ENCODE data around the gene MLF2. TPM values are rescaled to one million over a fixed set of nuclear protein-coding genes. Genes with fewer than 3 reads are reported as not detected.

The MLF2 gene
- total RNA-seq, 4 donors from 2014 or later: 79.4 to 170 (median 108) TPM

- no peak for TF ChIP-seq CTCF (IDR thresholded peaks at IDR 0.05; ENCODE audit: low read depth)
Measured at GRCh38 chr12:6716874-6717437, 36.0 kb downstream of the MLF2 start.

GRCh38 chr12:6708960-6709394, 44.0 kb downstream of the MLF2 start:
- no peak for TF ChIP-seq CTCF (IDR thresholded peaks at IDR 0.05; ENCODE audit: low read depth)

DNA sequence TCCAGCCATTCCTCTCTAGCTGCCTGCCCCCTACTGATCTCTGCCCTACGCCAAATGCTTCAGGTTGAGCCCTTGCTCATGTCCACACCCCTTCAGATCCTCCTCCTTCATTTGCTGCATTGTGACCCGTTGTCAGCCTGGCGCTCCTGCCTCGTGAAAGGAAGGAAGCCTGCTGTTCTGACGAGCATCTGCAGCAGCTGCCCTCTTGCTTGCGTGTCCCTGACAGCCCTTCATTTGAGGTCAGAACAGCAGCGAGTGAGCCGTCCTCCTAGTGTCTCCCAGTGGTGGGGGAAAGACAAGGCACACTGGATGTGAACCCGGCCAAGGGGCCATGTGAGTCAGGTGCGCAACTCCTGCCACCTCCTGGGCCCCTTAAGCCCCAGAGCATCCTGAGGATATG, 49.3 kb downstream of the MLF2 start:
- no peak for TF ChIP-seq CTCF (IDR thresholded peaks at IDR 0.05; ENCODE audit: low read depth)

- TF ChIP-seq CTCF (IDR thresholded peaks at IDR 0.05; ENCODE audit: low read depth): no peak
Measured at GRCh38 chr12:6701078-6701768, 51.7 kb downstream of the MLF2 start.

- TF ChIP-seq CTCF (IDR thresholded peaks at IDR 0.05; ENCODE audit: low read depth): no peak
Measured at GRCh38 chr12:6700646-6701051, 52.3 kb downstream of the MLF2 start, which contains the start of gene PIANP. Gene PIANP (minus strand): TSS chr12:6700815. CDS start chr12:6698061, 2,754 bp downstream.

DNA sequence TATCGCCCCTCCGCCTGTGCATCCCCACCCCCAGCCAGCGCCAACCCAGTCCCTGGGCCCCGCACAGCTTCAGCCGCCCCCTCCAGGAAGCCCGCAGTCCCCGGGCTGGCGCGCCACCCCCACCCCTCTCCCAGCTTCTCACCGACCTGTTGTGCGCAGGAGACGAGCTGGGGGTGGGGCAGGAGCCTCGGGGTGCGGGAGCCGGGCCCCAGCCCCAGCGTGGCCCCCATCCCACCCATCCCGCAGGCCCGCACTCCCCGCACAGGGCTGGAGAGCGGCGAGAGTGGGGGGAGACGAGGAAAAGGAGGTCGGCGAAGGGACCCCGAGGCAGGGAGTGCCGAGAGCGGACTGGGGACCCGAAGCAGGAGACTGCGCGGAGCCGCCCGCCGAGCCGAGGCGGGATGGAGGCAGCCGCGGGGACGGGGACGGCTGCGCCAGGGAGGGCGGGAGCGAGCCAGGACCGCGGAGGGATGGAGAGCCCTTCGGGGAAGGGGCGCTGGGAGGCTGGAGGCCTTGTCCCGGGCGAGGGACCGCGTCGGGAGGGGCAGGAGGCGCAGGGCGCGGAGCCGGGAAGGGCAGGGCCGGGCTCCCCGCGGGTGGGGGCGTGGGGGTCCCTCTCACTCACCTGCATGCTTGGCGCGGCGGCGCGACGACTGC, 52.8 kb downstream of the MLF2 start:
- TF ChIP-seq CTCF (IDR thresholded peaks at IDR 0.05; ENCODE audit: low read depth): no peak

DNA sequence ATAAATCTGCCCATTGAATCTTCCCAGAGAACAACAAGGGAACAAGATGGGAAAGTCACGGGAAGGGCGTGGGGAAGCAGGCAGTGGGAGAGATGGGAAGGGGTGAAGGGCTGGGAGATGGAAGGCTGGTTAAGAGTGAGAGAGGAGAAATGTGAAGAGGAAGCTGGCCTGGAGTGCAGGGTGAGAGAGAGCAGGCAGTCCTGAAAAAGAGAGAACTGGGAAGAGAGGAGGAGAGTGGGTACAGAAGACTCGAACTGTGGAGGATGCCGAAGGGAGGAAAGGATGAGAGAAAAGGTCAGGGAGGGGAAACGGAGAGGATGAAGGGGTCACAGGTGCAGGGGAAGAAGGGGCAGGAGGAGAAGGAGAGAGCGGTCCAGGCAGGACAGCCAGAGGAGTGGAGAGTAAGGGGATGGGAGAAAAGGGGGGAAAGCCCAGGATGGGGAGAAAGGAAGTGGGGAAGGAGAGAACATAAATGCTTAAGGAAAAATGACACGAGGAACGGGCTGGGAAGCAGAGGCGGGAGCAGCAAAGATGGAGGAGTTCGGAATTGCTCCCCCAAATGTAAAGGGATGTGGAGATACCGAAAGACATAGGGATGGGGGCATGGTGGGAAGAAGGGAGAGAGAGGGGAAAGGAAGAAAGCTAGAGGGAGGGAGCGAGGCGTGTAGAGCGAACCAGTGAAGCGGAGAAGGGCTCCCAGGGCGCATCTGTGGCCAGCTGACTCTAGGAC, 53.5 kb downstream of the MLF2 start:
- TF ChIP-seq CTCF (IDR thresholded peaks at IDR 0.05; ENCODE audit: low read depth): no peak
